Measurements from ENCODE around the gene MTG2. TPM values are rescaled to one million over a fixed set of nuclear protein-coding genes. Genes with fewer than 3 reads are reported as not detected.

Gene MTG2
- total and polyA plus RNA-seq, 2 of the 13 experiments (the other 11 are each of a cell fraction or from before 2014, with no cell fraction given), result 20.4 to 37.8 TPM

- no peak for TF ChIP-seq GMEB2 (CRISPR knock-in tag; IDR thresholded peaks at IDR 0.05; ENCODE audit: low read depth)
- TF ChIP-seq ZNF597 (CRISPR knock-in tag; IDR thresholded peaks at IDR 0.05), result no peak
- no peak for TF ChIP-seq ZNF160 (CRISPR knock-in tag; IDR thresholded peaks at IDR 0.05)
- no peak for TF ChIP-seq ZBTB10 (CRISPR knock-in tag; IDR thresholded peaks at IDR 0.05; ENCODE audit: borderline replicate concordance)
- TF ChIP-seq HNF4A (CRISPR knock-in tag; IDR thresholded peaks at IDR 0.05), result no peak
- no peak for TF ChIP-seq ISX (CRISPR knock-in tag; conservative IDR thresholded peaks at IDR 0.05)
- no peak for TF ChIP-seq BCL3 (CRISPR knock-in tag; IDR thresholded peaks at IDR 0.05)
- no peak for TF ChIP-seq HMGA1 (CRISPR knock-in tag; conservative IDR thresholded peaks at IDR 0.05)
- TF ChIP-seq ZNF790 (CRISPR knock-in tag; IDR thresholded peaks at IDR 0.05; ENCODE audit: borderline replicate concordance), result 0 out of 2 replicates have a peak, but pooled peaks have one; percentile 18
- TF ChIP-seq ZFP36L2 (CRISPR knock-in tag; IDR thresholded peaks at IDR 0.05), result no peak
- TF ChIP-seq REPIN1 (CRISPR knock-in tag; IDR thresholded peaks at IDR 0.05; ENCODE audit: borderline replicate concordance, low read depth), result no peak
- 0 out of 2 replicates have a peak, but pooled peaks have one; percentile 3 for TF ChIP-seq CSRNP2 (CRISPR knock-in tag; conservative IDR thresholded peaks at IDR 0.05; ENCODE audit: low read depth)
- TF ChIP-seq JUN (CRISPR knock-in tag; IDR thresholded peaks at IDR 0.05), result no peak; the same call in 1 of the 2 replicates
- no peak for TF ChIP-seq SP140L (CRISPR knock-in tag; IDR thresholded peaks at IDR 0.05; ENCODE audit: borderline replicate concordance)
- TF ChIP-seq HMGXB4 (CRISPR knock-in tag; IDR thresholded peaks at IDR 0.05; ENCODE audit: borderline replicate concordance in 1 of 2, low read depth in 1 of 2), result no peak
- TF ChIP-seq MEIS1 (CRISPR knock-in tag; IDR thresholded peaks at IDR 0.05; ENCODE audit: borderline replicate concordance), result peak; percentile 20; the same call in 1 of the 2 replicates
- TF ChIP-seq ZMYM3 (CRISPR knock-in tag; IDR thresholded peaks at IDR 0.05), result peak; percentile 25; the same call in 1 of the 2 replicates
Measured at GRCh38 chr20:62220666-62221568, 38.1 kb downstream of the MTG2 start (continued).

Data from HepG2 (cell line).